ENCODE results near the gene FER.

The FER gene

DNA sequence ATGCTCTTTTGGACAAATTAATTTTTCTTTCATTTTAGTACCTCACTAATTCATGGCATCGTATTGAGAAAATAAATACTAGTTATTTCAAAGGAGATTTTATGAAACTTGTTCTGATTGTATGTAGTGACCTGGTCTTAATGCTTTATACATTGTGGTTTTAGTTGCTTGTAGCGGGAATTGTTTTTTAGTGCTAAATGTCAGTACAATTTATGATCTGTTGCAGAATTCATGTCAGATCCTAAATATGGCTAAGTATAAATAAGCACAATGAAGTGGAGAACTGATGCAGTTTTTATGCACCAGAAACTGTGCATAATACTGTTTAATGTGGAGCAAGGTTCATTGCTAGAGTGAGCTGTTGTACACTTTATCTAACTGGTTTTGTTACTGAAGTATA is 353.3 kb downstream of the FER start:
- DNase-seq (ENCODE audit: low read depth in 2 of 3, low spot score in 2 of 3), result no peak

GRCh38 chr5:109102096-109102690 is 354.5 kb downstream of the FER start:
- no peak for DNase-seq (ENCODE audit: low read depth in 2 of 3, low spot score in 2 of 3)

DNA sequence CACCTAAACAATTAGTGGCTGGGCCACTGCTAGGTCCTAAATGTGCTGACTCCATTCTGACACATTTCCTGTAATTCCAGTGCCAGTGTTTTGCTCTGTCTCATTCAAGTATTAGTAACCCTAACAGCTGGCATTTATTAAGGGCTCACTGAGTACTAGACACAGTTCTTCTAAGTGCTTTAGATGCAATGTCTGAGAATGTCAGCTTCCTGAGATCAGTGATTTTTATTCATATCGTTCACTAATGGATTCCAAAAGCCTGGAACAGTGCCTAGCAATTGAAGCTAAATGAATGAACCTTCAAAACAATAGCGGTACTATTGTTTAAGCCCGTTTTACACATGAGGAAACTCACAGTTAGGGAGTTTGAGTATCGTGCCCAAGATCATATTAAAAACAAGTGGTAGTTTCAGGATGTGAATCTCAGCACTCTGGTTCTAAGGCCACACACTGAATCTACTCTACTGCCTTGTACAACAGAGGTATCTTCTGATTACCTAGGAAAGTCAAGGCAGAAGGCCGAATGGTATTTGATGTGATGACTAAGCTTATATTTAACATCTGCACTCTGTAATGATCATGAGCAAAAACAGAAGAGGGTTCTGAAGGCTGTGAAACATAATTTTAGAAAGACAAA is 358.1 kb downstream of the FER start:
- DNase-seq (ENCODE audit: low read depth in 2 of 3, low spot score in 2 of 3), result no peak

DNA sequence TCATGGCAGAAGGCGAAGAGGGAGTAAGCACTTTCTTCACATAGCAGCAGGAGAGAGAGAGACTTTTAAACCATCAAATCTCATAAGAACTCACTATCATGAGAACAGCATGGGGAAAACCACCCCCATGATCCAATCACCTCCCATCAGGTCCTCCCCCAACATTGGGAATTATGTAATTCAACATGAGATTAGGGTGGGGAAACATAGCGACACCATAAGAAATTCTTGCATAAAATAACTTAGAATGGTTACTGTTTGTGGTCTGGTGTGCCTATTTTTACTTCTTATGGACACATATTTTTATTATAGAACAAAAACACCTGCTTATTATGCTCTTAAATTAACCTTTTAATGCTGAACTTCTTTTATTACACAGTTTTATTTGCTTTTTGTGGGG is 364.0 kb downstream of the FER start:
- no peak for DNase-seq (ENCODE audit: low read depth in 2 of 3, low spot score in 2 of 3)

DNA sequence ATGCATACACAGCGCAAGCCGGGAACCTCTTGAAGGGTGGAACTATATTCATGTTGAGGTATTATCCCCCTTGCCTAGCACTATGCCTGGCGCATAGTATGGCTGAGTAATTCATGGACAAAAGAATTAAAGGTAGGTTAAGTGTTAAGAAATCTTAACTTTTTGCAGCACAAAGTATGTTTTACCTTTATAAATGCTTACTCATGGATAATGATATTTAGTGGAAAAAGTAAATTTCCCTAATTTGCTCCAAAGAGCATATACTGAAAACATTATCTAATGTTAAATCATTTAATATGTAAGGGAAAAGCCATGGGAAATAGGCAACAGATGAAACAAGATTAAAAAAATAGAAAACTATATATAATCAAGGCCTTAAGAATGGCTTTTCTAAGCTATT is 365.9 kb downstream of the FER start:
- DNase-seq (ENCODE audit: low read depth in 2 of 3, low spot score in 2 of 3), result no peak

DNA sequence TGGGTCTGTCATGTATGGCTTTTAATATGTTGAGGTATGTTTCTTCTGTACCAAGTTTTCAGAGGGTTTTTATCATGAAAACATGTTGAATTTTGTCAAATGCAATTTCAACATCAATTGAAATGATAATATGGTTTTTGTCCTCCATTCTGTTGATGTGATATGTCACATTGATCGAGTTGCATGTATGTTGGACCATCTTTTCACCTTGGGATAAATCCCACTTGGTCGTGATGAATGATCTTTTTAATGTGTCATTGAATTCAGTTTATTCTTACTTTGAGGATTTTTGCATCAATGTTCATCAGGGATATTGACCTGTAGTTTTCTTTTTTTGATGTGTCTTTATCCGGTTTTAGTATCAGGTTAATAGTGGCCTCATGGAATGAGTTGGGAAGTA is 373.5 kb downstream of the FER start:
- DNase-seq (ENCODE audit: low read depth in 2 of 3, low spot score in 2 of 3), result no peak

- DNase-seq (ENCODE audit: low read depth in 2 of 3, low spot score in 2 of 3), result no peak
These were observed 378.2 kb downstream of the FER start for GRCh38 chr5:109125755-109126429.

- no peak for DNase-seq (ENCODE audit: low read depth in 2 of 3, low spot score in 2 of 3)
These were observed 378.8 kb downstream of the FER start for GRCh38 chr5:109126481-109126880.

DNA sequence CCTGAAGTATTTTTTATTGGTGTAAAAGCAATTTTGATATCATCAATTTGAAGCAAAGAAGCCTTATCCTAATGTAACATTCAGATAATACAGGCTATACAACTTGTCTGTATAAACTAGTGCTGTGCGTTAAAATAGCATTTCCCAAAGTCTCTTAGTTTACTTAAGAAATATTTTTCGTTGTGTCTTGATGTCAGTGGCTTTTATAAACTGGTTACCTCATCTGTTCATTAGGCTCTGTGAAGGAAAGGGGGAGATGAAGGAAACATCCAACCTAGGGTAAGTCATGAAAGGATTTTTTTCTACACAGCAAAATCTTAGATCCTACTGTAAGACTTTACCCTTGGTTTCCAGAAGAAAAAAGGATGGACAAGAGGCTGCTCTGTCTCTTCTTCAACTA is 389.2 kb downstream of the FER start:
- DNase-seq (ENCODE audit: low read depth in 2 of 3, low spot score in 2 of 3), result no peak

DNA sequence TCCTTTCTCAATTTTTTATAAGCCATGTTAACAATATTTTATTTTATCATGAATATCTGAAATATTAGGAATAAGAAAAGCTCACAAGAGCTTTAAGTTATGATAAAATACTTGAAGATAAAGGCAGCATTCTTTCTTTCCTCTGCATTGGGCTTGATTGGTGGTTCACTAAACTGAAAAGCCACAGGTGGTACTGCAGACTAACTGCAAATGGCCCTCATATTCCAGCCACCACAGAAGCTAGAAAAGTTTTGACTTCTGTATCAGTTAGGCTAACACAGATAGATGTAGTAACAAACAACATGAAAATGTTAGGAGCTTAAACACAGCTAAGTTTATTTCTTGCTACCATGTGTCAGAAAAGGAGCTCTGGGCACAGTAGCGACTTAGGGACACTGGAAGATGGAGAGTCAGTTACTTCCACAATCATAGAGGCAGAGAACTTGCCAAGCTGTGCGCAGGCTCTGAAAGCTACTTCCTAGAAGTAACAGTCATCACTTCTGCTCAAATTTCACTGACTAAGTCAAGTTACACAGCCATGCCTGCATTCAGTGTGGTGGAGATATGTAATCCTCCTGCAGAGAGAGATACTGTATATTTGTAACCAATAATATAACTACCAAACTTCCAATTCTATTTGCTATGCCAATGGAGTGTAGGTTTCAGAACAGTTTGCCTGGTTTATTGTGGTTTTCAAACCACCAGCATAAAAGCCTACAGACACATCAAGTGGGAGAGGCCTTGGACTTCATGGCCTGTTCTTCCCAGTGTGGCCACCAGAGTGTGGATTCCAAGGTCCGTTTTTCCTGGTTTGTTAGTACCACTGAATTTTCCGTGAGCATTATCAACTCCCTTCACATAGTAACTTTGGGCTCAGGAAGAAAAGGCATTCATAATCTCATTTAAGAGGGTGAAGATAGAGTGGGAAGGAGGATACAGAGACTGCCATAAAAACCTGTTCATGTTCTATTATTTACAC is 393.8 kb downstream of the FER start:
- no peak for DNase-seq (ENCODE audit: low read depth in 2 of 3, low spot score in 2 of 3)

DNA sequence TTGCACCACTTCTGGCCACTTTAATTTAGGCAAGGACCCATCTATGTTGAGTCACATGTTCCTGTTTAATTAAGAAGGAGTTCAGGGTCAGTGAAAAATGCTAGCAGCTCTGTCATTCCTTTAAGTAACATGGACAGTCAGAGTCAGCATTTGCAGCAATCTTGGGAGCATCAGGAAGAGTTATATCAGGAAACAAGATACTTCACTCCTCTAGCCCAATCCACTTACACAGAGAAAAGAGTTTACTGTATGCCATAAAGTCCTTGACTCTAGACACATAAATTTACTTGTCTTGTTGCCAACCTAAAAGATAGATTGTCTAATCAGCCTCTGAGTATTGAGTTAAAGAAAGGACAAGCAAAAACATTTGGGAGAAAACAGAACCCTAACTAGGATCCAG is 395.3 kb downstream of the FER start:
- DNase-seq (ENCODE audit: low read depth in 2 of 3, low spot score in 2 of 3), result no peak

DNA sequence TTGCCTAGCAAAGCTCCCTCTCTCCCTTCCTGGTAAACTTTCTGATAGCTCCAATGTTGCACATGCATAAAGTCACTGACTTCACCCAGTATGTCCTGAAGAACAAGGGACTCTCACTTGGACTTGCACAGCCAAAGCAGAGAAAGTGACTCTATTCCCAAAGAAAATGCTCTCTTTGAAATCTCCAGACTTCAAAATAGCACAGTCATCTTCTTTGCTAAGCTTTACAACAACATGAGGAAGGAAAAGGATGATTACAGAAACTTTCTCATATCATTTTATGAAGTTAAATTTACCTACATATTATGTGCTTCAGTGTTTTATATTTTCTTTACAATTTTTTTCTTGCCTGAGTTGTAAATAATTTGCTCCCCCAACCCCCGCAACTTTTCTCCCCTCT is 397.4 kb downstream of the FER start:
- no peak for DNase-seq (ENCODE audit: low read depth in 2 of 3, low spot score in 2 of 3)

- no peak for DNase-seq (ENCODE audit: low read depth in 2 of 3, low spot score in 2 of 3)
These were observed 398.9 kb downstream of the FER start for GRCh38 chr5:109146591-109146990.

- DNase-seq (ENCODE audit: low read depth in 2 of 3, low spot score in 2 of 3), result no peak
These were observed 404.9 kb downstream of the FER start for GRCh38 chr5:109152565-109152964.

DNA sequence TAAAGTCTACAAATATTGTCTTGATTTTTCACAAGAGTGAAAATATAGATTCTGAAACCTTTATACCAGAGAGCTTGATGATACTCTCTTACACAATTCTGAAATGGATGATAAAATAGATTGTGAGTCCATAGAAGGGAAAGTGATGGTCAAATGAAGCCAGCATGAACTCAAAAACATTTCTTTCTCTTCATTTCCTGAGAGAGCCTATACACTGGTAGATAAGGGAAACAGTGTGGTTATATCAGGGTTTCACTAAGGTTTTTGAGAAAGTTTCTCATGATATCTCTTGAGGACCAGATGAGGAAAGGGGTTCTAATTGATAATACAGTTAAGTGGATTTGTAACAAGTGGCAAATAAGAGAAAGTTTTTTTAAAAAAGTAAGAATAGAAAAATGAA is 407.9 kb downstream of the FER start:
- no peak for DNase-seq (ENCODE audit: low read depth in 2 of 3, low spot score in 2 of 3)

GRCh38 chr5:109156885-109157284 is 409.2 kb downstream of the FER start:
- DNase-seq (ENCODE audit: low read depth in 2 of 3, low spot score in 2 of 3), result no peak

DNA sequence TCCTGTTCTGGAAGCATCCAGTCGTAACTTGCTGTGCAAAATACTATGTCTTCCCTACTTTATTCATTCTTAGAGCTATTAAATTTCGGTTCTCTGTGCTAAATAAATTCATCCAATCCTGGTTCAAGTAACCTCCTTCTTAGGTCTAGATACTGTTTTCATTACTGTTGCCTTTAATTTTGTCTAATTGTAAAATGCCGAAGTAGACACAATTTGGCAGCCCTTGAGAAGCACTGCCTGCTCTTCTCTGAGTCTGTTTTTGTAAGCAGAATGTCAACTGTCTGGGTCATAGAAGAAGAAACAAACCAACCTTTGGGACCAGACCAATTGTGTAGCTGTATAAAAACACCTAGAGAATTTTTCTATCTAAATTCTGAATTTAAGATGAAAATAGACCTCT is 412.8 kb downstream of the FER start:
- no peak for DNase-seq (ENCODE audit: low read depth in 2 of 3, low spot score in 2 of 3)

DNA sequence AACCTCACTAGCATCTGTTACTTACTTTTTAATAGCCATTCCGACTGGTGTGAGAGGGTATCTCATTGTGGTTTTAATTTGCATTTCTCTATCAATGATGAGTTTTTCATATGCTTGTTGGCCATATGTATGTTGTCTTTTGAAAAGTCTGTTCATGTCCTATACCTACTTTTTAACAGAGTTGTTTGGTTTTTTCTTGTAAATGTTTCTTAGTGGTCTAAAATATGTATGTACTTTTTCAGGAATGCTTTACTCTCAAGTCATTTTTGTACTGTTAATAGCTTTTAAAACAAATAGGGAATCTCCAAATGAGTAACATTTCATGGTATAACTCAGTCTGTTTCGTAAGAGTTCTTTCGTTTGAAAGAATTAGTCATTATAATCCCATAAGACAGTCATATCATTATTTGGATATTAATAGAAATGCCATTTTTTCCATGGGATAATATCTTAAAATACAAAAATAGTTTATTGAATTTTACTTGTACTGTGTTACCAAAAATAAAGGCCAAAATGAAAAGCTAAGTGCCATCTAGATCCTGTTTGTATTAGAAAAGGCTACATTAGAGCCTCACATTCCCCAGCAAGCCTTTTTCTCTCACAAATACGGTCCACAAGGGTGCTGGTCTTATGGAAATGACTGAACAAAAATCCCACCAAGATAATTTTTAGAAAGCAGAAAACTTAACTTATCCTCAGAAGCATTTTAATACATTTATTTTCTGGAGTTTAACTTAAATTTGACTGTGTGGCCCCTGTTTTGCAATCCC is 414.4 kb downstream of the FER start:
- DNase-seq (ENCODE audit: low read depth in 2 of 3, low spot score in 2 of 3), result no peak

DNA sequence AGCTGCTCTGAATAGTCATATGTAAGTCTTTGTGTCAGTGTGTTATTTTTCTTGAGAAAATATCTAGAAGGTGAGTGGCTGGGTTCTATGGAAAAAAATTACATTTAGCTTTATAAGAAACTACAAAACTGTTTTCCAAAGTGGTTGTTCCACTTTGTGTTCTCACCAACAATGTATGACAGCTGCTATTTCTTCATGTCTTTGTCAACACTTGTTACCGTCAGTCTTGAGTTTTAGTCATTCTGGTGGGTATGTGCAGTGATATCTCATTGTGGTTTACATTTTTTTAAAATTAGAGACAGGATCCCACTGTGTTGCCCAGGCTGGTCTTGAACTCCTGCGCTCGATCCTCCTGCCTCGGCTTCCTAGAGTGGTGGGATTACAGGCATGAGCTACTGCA is 415.6 kb downstream of the FER start:
- DNase-seq (ENCODE audit: low read depth in 2 of 3, low spot score in 2 of 3), result no peak

DNA sequence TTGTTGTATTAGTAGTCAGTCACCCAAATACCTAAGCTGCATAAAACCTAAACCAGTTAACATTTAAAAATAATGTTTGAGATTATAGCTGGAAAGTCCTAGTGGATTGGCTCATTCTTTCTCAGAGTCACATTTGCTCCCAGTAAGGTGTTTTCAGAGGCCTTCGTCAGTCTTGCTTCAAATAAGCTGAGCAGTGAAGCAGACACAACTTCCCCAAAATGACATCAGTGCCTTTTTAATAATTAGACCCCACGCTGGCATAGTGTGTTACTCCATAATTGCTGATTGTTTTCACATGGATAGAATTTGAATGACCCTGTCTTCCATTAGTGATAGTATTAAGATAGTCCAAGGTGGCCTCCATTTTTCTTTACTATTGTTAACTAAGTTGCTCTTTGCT is 416.3 kb downstream of the FER start:
- DNase-seq (ENCODE audit: low read depth in 2 of 3, low spot score in 2 of 3), result no peak

DNA sequence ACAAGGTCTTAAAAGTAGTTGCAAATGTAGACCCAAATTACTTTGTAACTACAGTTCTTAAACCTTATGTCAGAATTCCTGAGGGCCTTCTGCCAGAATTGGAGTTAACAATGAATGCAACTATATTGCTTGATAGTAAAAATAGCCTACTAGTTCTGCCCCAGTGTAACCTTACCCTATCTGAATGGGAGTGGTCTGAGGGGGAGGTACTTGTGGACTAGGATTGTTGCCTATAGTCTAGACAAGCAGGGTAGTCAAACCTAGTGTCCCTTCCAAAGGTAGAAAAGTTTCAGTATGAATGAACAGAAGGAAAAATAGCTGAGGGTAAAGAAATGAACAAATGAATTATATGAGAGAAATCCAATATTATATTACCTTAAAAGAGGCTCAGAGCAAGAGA is 419.9 kb downstream of the FER start:
- no peak for DNase-seq (ENCODE audit: low read depth in 2 of 3, low spot score in 2 of 3)
